ENCODE results near the gene CCER1.

CCER1 gene

GRCh38 chr12:90979951-90980350 is 25.0 kb upstream of the CCER1 start:
- no peak for TF ChIP-seq ZBTB7A (IDR thresholded peaks at IDR 0.05; ENCODE audit: low read depth)
- TF ChIP-seq CREB1 (IDR thresholded peaks at IDR 0.05; ENCODE audit: low read depth), result no peak
- TF ChIP-seq EGR1 (IDR thresholded peaks at IDR 0.05), result no peak
- TF ChIP-seq REST (IDR thresholded peaks at IDR 0.05; ENCODE audit: low read depth), result no peak
- no peak for TF ChIP-seq FOXM1 (IDR thresholded peaks at IDR 0.05; ENCODE audit: borderline replicate concordance, low read depth)
- no peak for TF ChIP-seq EP300 (IDR thresholded peaks at IDR 0.05; ENCODE audit: borderline replicate concordance)
- TF ChIP-seq TCF12 (IDR thresholded peaks at IDR 0.05; ENCODE audit: low read depth), result no peak
- no peak for TF ChIP-seq TAF1 (IDR thresholded peaks at IDR 0.05; ENCODE audit: low read depth)
- no peak for TF ChIP-seq YY1 (IDR thresholded peaks at IDR 0.05; ENCODE audit: low read depth)
- no peak for TF ChIP-seq TEAD4 (IDR thresholded peaks at IDR 0.05)
- TF ChIP-seq CEBPB (IDR thresholded peaks at IDR 0.05), result no peak
- no peak for TF ChIP-seq USF1 (IDR thresholded peaks at IDR 0.05)
- TF ChIP-seq NFIC (IDR thresholded peaks at IDR 0.05), result no peak
- no peak for TF ChIP-seq MAX (IDR thresholded peaks at IDR 0.05)
- no peak for TF ChIP-seq RAD21 (IDR thresholded peaks at IDR 0.05; ENCODE audit: low read depth)

GRCh38 chr12:90979019-90979418 is 24.0 kb upstream of the CCER1 start:
- no peak for TF ChIP-seq TAF1 (IDR thresholded peaks at IDR 0.05; ENCODE audit: low read depth)
- no peak for TF ChIP-seq FOXM1 (IDR thresholded peaks at IDR 0.05; ENCODE audit: borderline replicate concordance, low read depth)
- no peak for TF ChIP-seq USF1 (IDR thresholded peaks at IDR 0.05)
- TF ChIP-seq MAX (IDR thresholded peaks at IDR 0.05), result no peak
- TF ChIP-seq CREB1 (IDR thresholded peaks at IDR 0.05; ENCODE audit: low read depth), result no peak
- TF ChIP-seq NFIC (IDR thresholded peaks at IDR 0.05), result no peak
- TF ChIP-seq EGR1 (IDR thresholded peaks at IDR 0.05), result no peak

- no peak for TF ChIP-seq TEAD4 (IDR thresholded peaks at IDR 0.05)
- TF ChIP-seq CREB1 (IDR thresholded peaks at IDR 0.05; ENCODE audit: low read depth), result no peak
- peak; percentile 84 for TF ChIP-seq RAD21 (IDR thresholded peaks at IDR 0.05; ENCODE audit: low read depth)
These were observed 23.3 kb upstream of the CCER1 start for GRCh38 chr12:90978117-90978770.

- TF ChIP-seq USF1 (IDR thresholded peaks at IDR 0.05) (no peak), EP300 (IDR thresholded peaks at IDR 0.05; ENCODE audit: borderline replicate concordance) (no peak), MAX (IDR thresholded peaks at IDR 0.05) (no peak), YY1 (IDR thresholded peaks at IDR 0.05; ENCODE audit: low read depth) (no peak), TEAD4 (IDR thresholded peaks at IDR 0.05) (no peak), FOXM1 (IDR thresholded peaks at IDR 0.05; ENCODE audit: borderline replicate concordance, low read depth) (no peak), RAD21 (IDR thresholded peaks at IDR 0.05; ENCODE audit: low read depth) (no peak), EGR1 (IDR thresholded peaks at IDR 0.05) (no peak), CEBPB (IDR thresholded peaks at IDR 0.05) (no peak), ZBTB7A (IDR thresholded peaks at IDR 0.05; ENCODE audit: low read depth) (no peak), NFIC (IDR thresholded peaks at IDR 0.05) (no peak), REST (IDR thresholded peaks at IDR 0.05; ENCODE audit: low read depth) (no peak), CREB1 (IDR thresholded peaks at IDR 0.05; ENCODE audit: low read depth) (no peak), TCF12 (IDR thresholded peaks at IDR 0.05; ENCODE audit: low read depth) (no peak), TAF1 (IDR thresholded peaks at IDR 0.05; ENCODE audit: low read depth) (no peak)
These were observed 22.2 kb upstream of the CCER1 start for GRCh38 chr12:90977224-90977623.

GRCh38 chr12:90974286-90974685 is 19.3 kb upstream of the CCER1 start:
- TF ChIP-seq TAF1 (IDR thresholded peaks at IDR 0.05; ENCODE audit: low read depth) (no peak), USF1 (IDR thresholded peaks at IDR 0.05) (no peak), REST (IDR thresholded peaks at IDR 0.05; ENCODE audit: low read depth) (no peak), TCF12 (IDR thresholded peaks at IDR 0.05; ENCODE audit: low read depth) (no peak), EGR1 (IDR thresholded peaks at IDR 0.05) (no peak), TEAD4 (IDR thresholded peaks at IDR 0.05) (no peak), CREB1 (IDR thresholded peaks at IDR 0.05; ENCODE audit: low read depth) (no peak), RAD21 (IDR thresholded peaks at IDR 0.05; ENCODE audit: low read depth) (no peak), CEBPB (IDR thresholded peaks at IDR 0.05) (no peak), FOXM1 (IDR thresholded peaks at IDR 0.05; ENCODE audit: borderline replicate concordance, low read depth) (no peak), MAX (IDR thresholded peaks at IDR 0.05) (no peak), EP300 (IDR thresholded peaks at IDR 0.05; ENCODE audit: borderline replicate concordance) (no peak), NFIC (IDR thresholded peaks at IDR 0.05) (no peak), YY1 (IDR thresholded peaks at IDR 0.05; ENCODE audit: low read depth) (no peak), ZBTB7A (IDR thresholded peaks at IDR 0.05; ENCODE audit: low read depth) (no peak)
